Muscle layer of colon (tissue), 2 donors: ENCODE data around the gene NECTIN4.
A peak's percentile ranks its signal among the peaks of the same experiment; 100 is the strongest.

ENCODE experiments used
- H3K27ac ChIP-seq: one replicate; pipeline ENCODE4 v1.7.0; 2013; ENCODE audit warnings: low read depth, mild to moderate bottlenecking, low read length, moderate library complexity
- H3K27me3 ChIP-seq, 2 donors: one replicate each; pipeline ENCODE4 v1.7.0; 2013; ENCODE audit warnings: low read length in 2 of 2, mild to moderate bottlenecking in 2 of 2; ENCODE audit not compliant: insufficient read depth in 2 of 2, control insufficient read depth in 1 of 2
- H3K36me3 ChIP-seq: one replicate; pipeline ENCODE4 v1.7.0; 2013; ENCODE audit warnings: mild to moderate bottlenecking, low read length; ENCODE audit not compliant: insufficient read depth
- H3K4me1 ChIP-seq: one replicate; pipeline ENCODE4 v1.7.0; 2013; ENCODE audit warnings: mild to moderate bottlenecking, low read length; ENCODE audit not compliant: insufficient read depth
- H3K4me3 ChIP-seq, 2 donors: one replicate each; pipeline ENCODE4 v1.7.0; 2013; ENCODE audit warnings: low read length in 2 of 2, low read depth in 1 of 2, mild to moderate bottlenecking in 1 of 2, moderate library complexity in 1 of 2
- H3K9ac ChIP-seq: one replicate; pipeline ENCODE4 v1.7.0; 2013; ENCODE audit warnings: low read length
- H3K9me3 ChIP-seq: one replicate; pipeline ENCODE4 v1.7.0; 2013; ENCODE audit warnings: mild to moderate bottlenecking, low read length
- donor health status: abdominal sarcoma.
- donor health status: Adenocarcinoma of cecum.

Gene NECTIN4

DNA sequence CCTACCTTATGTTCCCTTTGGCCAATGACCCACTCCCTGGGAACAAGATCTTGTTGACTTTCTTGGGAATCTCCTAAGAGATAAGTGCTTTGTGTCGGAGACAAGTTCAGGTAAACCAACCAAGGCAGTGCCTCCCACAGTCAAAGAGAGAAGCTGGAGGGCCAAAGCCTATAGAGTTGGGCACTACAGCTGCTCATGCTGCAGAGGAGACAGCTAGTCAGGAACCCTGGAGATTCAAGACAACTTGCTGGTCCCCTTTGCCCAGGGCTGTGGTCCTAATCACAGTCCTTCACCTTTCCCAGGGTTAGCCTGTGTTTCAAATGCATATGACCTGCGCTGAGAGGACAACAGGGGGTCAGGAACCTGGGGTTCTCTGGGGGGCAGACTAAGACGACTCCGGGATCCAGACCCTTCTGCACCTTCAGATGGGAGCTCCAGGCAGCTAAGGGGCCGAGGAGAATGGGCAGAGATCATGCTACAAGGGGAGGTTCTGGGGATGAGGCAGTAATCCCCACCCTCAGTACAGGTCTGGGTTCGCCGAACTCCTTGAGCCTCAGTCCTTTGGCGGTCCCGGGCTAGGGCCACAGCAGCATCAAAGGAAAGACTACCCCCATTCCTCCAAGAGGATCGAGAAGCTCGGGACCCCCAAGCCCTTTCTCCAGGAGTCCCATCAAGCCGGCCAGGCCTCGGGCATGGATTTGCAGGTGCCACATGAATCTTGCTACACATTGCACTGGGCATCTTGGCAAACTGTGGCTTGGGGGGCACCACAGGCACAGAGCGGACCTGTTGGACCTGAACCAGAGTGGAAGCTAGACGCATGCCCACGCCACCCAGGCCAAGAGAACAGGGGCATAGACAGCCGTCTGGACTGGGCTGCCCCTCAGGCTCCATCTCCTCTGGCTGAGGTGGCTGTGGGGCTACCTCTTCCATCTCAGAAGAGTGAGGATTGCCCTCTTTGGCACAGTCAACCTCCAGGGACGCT is 41.6 kb downstream of the NECTIN4 start:
- Histone ChIP-seq H3K27ac (no peak overlapping the region), H3K4me3 (no peak overlapping the region), H3K27me3 (no peaks in the 10 kb centered on the region), H3K36me3 (peaks cover 5% of the 10 kb centered on the region), H3K9me3 (no peaks in the 10 kb centered on the region), H3K4me1 (peaks cover 26% of the 10 kb centered on the region), H3K9ac (no peak overlapping the region)

DNA sequence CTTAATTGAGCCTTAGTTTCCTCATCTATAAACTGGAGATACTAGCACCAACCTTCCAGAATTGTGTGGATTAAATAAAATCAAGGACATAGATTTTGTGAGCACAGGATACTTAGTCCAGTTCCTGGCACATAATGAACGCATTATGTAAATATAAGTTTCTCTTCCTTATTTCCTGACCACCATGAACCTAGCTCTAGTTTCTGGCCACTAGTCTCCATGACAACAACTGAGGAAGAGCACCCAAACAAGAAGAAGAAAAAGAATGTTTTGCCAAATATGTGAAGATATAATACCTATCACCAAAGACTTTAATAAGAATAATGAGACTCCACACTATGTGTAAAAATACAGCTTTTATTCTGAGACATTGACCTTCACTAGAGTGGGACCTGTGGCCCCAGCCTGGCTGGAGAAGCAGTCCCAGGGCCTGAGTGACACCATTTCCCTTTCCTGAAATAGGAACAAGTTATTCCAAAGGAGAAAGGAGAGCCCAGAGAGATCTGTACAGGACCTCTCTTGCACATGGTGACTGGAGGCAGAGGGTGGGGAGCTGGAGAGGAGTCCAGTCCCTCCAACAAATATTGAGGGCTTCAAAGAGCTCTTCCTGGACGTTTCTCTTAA is 42.6 kb downstream of the NECTIN4 start:
- H3K4me3 ChIP-seq: peak overlapping the region; percentile 87 to 88
- H3K9me3 ChIP-seq: no peaks in the 10 kb centered on the region
- H3K4me1 ChIP-seq: peaks cover 27% of the 10 kb centered on the region
- H3K27me3 ChIP-seq: no peaks in the 10 kb centered on the region
- H3K9ac ChIP-seq: no peak overlapping the region
- H3K36me3 ChIP-seq: peaks cover 15% of the 10 kb centered on the region
- peak overlapping the region; percentile 97 for H3K27ac ChIP-seq

GRCh38 chr1:161045736-161046604 is 43.4 kb downstream of the NECTIN4 start, which contains the start of gene USF1:
Gene USF1, minus strand, starts transcription at chr1:161045977. Its CDS starts 2,702 bp downstream, at chr1:161043275.
- Histone ChIP-seq H3K27ac (peak within 1 kb of the TSS; percentile 97), H3K36me3 (peaks cover 21% of the 10 kb centered on the region), H3K27me3 (no peaks in the 10 kb centered on the region), H3K4me3 (peak within 1 kb of the TSS; percentile 87 to 88), H3K4me1 (peaks cover 27% of the 10 kb centered on the region), H3K9me3 (no peaks in the 10 kb centered on the region), H3K9ac (peak within 1 kb of the TSS; percentile 83)

GRCh38 chr1:161044908-161045735 is 44.2 kb downstream of the NECTIN4 start:
- Histone ChIP-seq H3K27ac (peak overlapping the region; percentile 97), H3K4me3 (peak overlapping the region; percentile 87 to 88), H3K36me3 (peaks cover 29% of the 10 kb centered on the region), H3K27me3 (no peaks in the 10 kb centered on the region), H3K9me3 (no peaks in the 10 kb centered on the region), H3K4me1 (peaks cover 27% of the 10 kb centered on the region), H3K9ac (peak overlapping the region; percentile 83)

DNA sequence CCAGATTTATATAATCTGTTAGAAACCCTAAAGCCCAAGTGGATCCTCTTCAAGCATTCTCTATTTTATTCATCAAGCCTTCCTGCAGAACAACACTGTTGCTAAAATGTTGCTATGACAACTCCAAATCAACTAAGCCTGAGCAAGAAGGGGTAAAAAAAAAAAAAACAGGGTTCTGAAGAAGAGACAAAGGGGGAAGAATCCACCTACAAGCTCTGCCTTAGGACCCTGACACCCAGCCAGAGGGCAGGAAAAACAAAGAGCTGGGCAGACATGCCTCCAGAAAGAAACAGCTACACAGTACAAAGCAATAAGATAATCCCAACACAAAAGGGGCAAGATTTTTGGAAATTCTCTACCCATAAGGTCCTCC is 44.8 kb downstream of the NECTIN4 start:
- Histone ChIP-seq H3K9me3 (no peaks in the 10 kb centered on the region), H3K36me3 (peaks cover 35% of the 10 kb centered on the region)

GRCh38 chr1:161039546-161039945 is 49.8 kb downstream of the NECTIN4 start:
- Histone ChIP-seq H3K4me1 (peaks cover 22% of the 10 kb centered on the region), H3K27me3 (no peaks in the 10 kb centered on the region), H3K27ac (no peak overlapping the region), H3K9me3 (no peaks in the 10 kb centered on the region), H3K9ac (no peak overlapping the region), H3K4me3 (no peak overlapping the region), H3K36me3 (peaks cover 38% of the 10 kb centered on the region)

More for the DNA sequence above, 44.8 kb downstream of the NECTIN4 start:
- Histone ChIP-seq H3K27me3 (no peaks in the 10 kb centered on the region), H3K9ac (peak overlapping the region; percentile 83), H3K27ac (peak overlapping the region; percentile 97), H3K4me3 (peak overlapping the region; percentile 87 to 88), H3K4me1 (peaks cover 27% of the 10 kb centered on the region)

- H3K27ac ChIP-seq: peak overlapping the region; percentile 44
- H3K4me1 ChIP-seq: peaks cover 18% of the 10 kb centered on the region
- peaks cover 38% of the 10 kb centered on the region for H3K36me3 ChIP-seq
- H3K27me3 ChIP-seq: no peaks in the 10 kb centered on the region
- H3K9me3 ChIP-seq: no peaks in the 10 kb centered on the region
- H3K9ac ChIP-seq: no peak overlapping the region
- peak overlapping the region; percentile 64 to 73 for H3K4me3 ChIP-seq
Observed at GRCh38 chr1:161039154-161039545, 50.2 kb downstream of the NECTIN4 start.

GRCh38 chr1:161038523-161039153 is 50.7 kb downstream of the NECTIN4 start, which contains the start of gene TSTD1:
Gene TSTD1, minus strand, starts transcription at chr1:161038964. Its CDS starts 75 bp downstream, at chr1:161038889.
- Histone ChIP-seq H3K4me3 (peak within 1 kb of the TSS; percentile 64 to 73), H3K27ac (peak within 1 kb of the TSS; percentile 44), H3K4me1 (peaks cover 15% of the 10 kb centered on the region), H3K36me3 (peaks cover 38% of the 10 kb centered on the region), H3K9me3 (no peaks in the 10 kb centered on the region), H3K9ac (no peak within 1 kb of the TSS), H3K27me3 (no peaks in the 10 kb centered on the region)

DNA sequence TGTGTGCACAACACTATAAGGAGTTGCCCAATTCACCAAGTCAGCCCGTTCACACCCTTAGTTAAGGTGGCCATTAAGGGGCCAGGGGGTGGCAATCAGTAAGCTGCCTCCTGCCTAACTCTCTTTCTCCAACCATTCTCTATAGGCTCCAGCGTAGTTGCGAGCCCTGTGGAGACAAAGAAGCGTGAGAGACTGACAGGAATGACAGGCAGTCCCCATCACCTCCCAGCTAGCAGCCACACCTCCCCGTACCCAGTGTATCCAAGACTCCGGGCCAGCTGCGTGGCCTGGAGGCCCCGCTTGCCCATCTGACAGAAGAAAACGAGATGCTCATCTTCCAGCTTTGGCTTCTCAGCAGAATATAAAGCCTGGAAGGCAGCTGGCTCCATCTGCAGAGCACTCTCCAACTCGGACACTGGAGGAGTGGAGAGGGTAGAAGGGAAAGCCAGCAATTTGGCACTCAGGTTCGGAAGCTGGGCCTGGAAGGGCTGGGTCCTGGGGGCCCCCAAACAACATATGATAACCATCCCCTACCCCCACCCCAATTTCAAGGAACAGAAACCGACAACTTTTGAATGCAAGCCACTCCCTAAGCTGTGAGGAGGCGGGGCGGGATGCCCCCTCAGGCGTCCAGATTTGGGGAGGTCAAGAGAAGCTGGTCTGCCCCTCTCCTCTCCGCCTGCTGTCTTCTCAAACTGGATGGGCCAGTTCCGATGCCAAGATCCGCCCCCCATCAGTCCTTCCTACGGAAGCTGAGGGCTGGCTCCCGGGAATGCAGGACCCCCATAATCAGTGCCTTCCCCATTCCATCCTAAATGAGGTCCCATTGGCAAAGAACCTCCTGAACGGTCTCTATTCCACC is 51.5 kb downstream of the NECTIN4 start:
- Histone ChIP-seq H3K27ac (no peak overlapping the region), H3K9me3 (no peaks in the 10 kb centered on the region), H3K4me1 (peaks cover 9% of the 10 kb centered on the region), H3K9ac (no peak overlapping the region), H3K36me3 (peaks cover 35% of the 10 kb centered on the region), H3K4me3 (peak overlapping the region; percentile 64 to 73), H3K27me3 (no peaks in the 10 kb centered on the region)
